Amniotic stem cell (primary cell): Measurements from ENCODE around the gene TPK1.
A peak's percentile ranks its signal among the peaks of the same experiment; 100 is the strongest.
"Not testable (repeated sequence)": the region's sequence is repeated elsewhere in the genome, so short reads cannot be mapped to it uniquely, and the experiment has no call there.

Experiments used
- DNase-seq: peaks from one replicate; lab custom pipeline; 2025; lab: John Stamatoyannopoulos, UW

Gene TPK1

GRCh38 chr7:144474800-144475615, 360.8 kb downstream of the TPK1 start:
- DNase-seq, result no peak

GRCh38 chr7:144474363-144474762, 361.5 kb downstream of the TPK1 start:
- DNase-seq, result no peak

GRCh38 chr7:144473908-144474307, 361.9 kb downstream of the TPK1 start:
- no peak for DNase-seq

GRCh38 chr7:144470078-144470477, 365.8 kb downstream of the TPK1 start:
- DNase-seq, result no peak

- no peak for DNase-seq
These were observed 366.7 kb downstream of the TPK1 start for GRCh38 chr7:144468990-144469732.

GRCh38 chr7:144459635-144460034, 376.2 kb downstream of the TPK1 start:
- no peak for DNase-seq

- DNase-seq, result no peak
These were observed 380.8 kb downstream of the TPK1 start for GRCh38 chr7:144455040-144455404.

GRCh38 chr7:144454256-144455039, 381.4 kb downstream of the TPK1 start:
- no peak for DNase-seq

GRCh38 chr7:144452064-144452463, 383.8 kb downstream of the TPK1 start:
- no peak for DNase-seq

- DNase-seq, result no peak
These were observed 390.3 kb downstream of the TPK1 start for GRCh38 chr7:144445590-144445989.

GRCh38 chr7:144439717-144440205, 396.1 kb downstream of the TPK1 start:
- DNase-seq, result no peak

- no peak for DNase-seq
These were observed 397.1 kb downstream of the TPK1 start for GRCh38 chr7:144438759-144439158.

GRCh38 chr7:144437370-144438191, 398.3 kb downstream of the TPK1 start:
- peak; percentile 17 for DNase-seq

GRCh38 chr7:144436500-144436899, 399.4 kb downstream of the TPK1 start:
- DNase-seq, result no peak

GRCh38 chr7:144428431-144428830, 407.4 kb downstream of the TPK1 start:
- DNase-seq, result no peak

- not testable (repeated sequence) for DNase-seq
These were observed 408.3 kb downstream of the TPK1 start for GRCh38 chr7:144427539-144427938.

- not testable (repeated sequence) for DNase-seq
These were observed 416.9 kb downstream of the TPK1 start for GRCh38 chr7:144418931-144419330.

GRCh38 chr7:144416341-144416740, 419.5 kb downstream of the TPK1 start:
- no peak for DNase-seq

GRCh38 chr7:144415858-144416257, 420.0 kb downstream of the TPK1 start:
- no peak for DNase-seq

- DNase-seq, result no peak
These were observed 421.0 kb downstream of the TPK1 start for GRCh38 chr7:144414815-144415214.

GRCh38 chr7:144410441-144410840, 425.4 kb downstream of the TPK1 start:
- DNase-seq, result no peak

GRCh38 chr7:144408121-144408520, 427.7 kb downstream of the TPK1 start:
- no peak for DNase-seq
